Mucosa of descending colon (tissue), 3 donors: ENCODE results near the gene SMARCA2. TPM values are rescaled to one million over a fixed set of nuclear protein-coding genes. Genes with fewer than 3 reads are reported as not detected.

Experiments used
- ATAC-seq: fragments of 200-7000 bp; cut with Tn5 transposase; one replicate; pipeline ENCODE4 v1.9.1; 2020; ENCODE audit warnings: mild to moderate bottlenecking, moderate library complexity
- DNase-seq, 3 donors: peaks; one replicate each; pipeline ENCODE4 v3.0.0-alpha.2; 2020
- H3K36me3 ChIP-seq: fragments of 200-600 bp; one replicate; pipeline ENCODE4 v1.8.0; 2021; ENCODE audit warnings: low read depth, mild to moderate bottlenecking
- H3K4me1 ChIP-seq: fragments of 200-600 bp; one replicate; pipeline ENCODE4 v1.8.0; 2021; ENCODE audit warnings: low read depth, mild to moderate bottlenecking
- H3K4me3 ChIP-seq: fragments of 200-600 bp; one replicate; pipeline ENCODE4 v1.8.0; 2021; ENCODE audit warnings: mild to moderate bottlenecking
- H3K9me3 ChIP-seq: fragments of 200-600 bp; one replicate; pipeline ENCODE4 v1.8.0; 2021; ENCODE audit warnings: mild to moderate bottlenecking
- intact Hi-C, 2 donors: fragments of 100-400 bp; cut with DNase I in 1 of 2; cut with micrococcal nuclease in 1 of 2; formaldehyde crosslinking; loops; one replicate each; pipeline versions ENCODE4 v1.11.0 to v1.11.1; 2022; cut with DNase I, micrococcal nuclease
- total RNA-seq, 3 donors: library from RNA; stranded (reverse); fragmentation: NEBNext Ultra II Directional in 2 of 3; extraction: Animal tissue kit (Norgen Biotek cat#: 25700) in 2 of 3; gene quantifications; one replicate each; pipeline versions ENCODE4 v1.2.1 to v1.2.4, GENCODE V29; 2021 to 2023
- TF ChIP-seq, protein P1 (sequence below): fragments of 200-600 bp; IDR thresholded peaks from one replicate; pipeline ENCODE4 v1.8.0; 2022; ENCODE audit warnings: antibody characterized with exemption, mild to moderate bottlenecking
- donor health status: DM: no; HTN: no; CAD: no; lungs with moderate emphysema.
- donor health status: DM: no; HTN: no; CAD: no.
- donor health status: DM: no; HTN: yes; CAD: no.

The SMARCA2 gene
- total RNA-seq, 3 donors from 2014 or later: 105 to 131 (median 117) TPM

GRCh38 chr9:2199999-2200796, 185.1 kb downstream of the SMARCA2 start:
- Histone ChIP-seq H3K4me3 (no peak overlapping the region), H3K36me3 (no peaks in the 10 kb centered on the region), H3K4me1 (no peaks in the 10 kb centered on the region), H3K9me3 (no peaks in the 10 kb centered on the region)
- DNase-seq: no peak
- no peak for ATAC-seq
- TF ChIP-seq, protein P1, sequence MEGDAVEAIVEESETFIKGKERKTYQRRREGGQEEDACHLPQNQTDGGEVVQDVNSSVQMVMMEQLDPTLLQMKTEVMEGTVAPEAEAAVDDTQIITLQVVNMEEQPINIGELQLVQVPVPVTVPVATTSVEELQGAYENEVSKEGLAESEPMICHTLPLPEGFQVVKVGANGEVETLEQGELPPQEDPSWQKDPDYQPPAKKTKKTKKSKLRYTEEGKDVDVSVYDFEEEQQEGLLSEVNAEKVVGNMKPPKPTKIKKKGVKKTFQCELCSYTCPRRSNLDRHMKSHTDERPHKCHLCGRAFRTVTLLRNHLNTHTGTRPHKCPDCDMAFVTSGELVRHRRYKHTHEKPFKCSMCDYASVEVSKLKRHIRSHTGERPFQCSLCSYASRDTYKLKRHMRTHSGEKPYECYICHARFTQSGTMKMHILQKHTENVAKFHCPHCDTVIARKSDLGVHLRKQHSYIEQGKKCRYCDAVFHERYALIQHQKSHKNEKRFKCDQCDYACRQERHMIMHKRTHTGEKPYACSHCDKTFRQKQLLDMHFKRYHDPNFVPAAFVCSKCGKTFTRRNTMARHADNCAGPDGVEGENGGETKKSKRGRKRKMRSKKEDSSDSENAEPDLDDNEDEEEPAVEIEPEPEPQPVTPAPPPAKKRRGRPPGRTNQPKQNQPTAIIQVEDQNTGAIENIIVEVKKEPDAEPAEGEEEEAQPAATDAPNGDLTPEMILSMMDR: no peak
- intact Hi-C loops: no loop called here

- intact Hi-C loops: no loop called here
- ATAC-seq (no peak), DNase-seq (no peak)
- H3K4me3 ChIP-seq: no peak overlapping the region
- no peaks in the 10 kb centered on the region for H3K4me1 ChIP-seq
- H3K9me3 ChIP-seq: no peaks in the 10 kb centered on the region
- no peaks in the 10 kb centered on the region for H3K36me3 ChIP-seq
- TF ChIP-seq, protein P1: no peak
Measured at GRCh38 chr9:2208465-2208864, 193.3 kb downstream of the SMARCA2 start.

DNA sequence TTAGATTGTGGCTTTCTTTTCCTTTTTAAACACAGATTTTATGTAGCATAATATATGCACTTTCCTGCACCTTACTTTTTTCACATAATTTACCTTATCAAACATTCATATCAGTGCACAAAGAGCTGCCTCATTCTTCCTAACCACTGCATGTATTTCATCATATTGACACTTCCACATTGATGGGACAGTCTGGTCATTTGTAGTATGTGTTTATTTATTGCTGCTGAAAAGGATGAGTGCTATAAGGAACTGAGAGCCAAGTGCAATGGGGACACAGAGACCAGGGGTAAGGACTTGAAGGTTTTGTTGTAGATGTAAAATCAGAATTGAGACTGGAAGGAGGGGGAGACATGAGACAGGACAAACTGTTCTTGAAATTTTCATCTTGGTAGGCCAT, 193.8 kb downstream of the SMARCA2 start:
- TF ChIP-seq, protein P1: no peak
- Histone ChIP-seq H3K36me3 (no peaks in the 10 kb centered on the region), H3K9me3 (no peaks in the 10 kb centered on the region), H3K4me1 (no peaks in the 10 kb centered on the region), H3K4me3 (no peak overlapping the region)
- intact Hi-C loops: no loop called here
- ATAC-seq: no peak
- DNase-seq: no peak

DNA sequence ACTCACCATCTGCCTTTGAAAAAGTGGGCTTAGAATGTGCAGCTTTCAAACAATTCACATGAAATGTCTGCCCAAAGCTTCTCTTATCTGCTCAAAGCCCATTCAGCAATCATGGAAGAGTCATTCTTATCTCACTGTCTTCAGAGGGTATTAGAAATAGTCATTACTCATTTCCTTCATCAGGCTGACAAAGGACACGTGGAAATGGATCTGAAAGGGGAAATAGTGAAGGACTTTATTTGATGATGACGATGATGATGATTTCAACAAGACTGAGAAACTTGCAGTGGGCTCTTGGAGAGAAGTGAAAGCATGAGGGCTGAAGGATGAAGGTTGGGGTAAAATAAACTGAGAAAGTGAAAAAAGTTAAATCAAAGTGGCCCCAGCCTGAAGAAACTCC, 194.3 kb downstream of the SMARCA2 start:
- TF ChIP-seq, protein P1: no peak

GRCh38 chr9:2210201-2210600, 195.1 kb downstream of the SMARCA2 start:
- intact Hi-C loops: no loop called here
- TF ChIP-seq, protein P1: no peak
- ATAC-seq: no peak
- DNase-seq: no peak
- no peaks in the 10 kb centered on the region for H3K4me1 ChIP-seq
- no peaks in the 10 kb centered on the region for H3K9me3 ChIP-seq
- H3K36me3 ChIP-seq: no peaks in the 10 kb centered on the region
- no peak overlapping the region for H3K4me3 ChIP-seq

More for the DNA sequence above, 194.3 kb downstream of the SMARCA2 start:
- ATAC-seq (no peak), DNase-seq (no peak)
- Histone ChIP-seq H3K9me3 (no peaks in the 10 kb centered on the region), H3K36me3 (no peaks in the 10 kb centered on the region), H3K4me3 (no peak overlapping the region), H3K4me1 (no peaks in the 10 kb centered on the region)
- intact Hi-C loops: no loop called here
